ENCODE data around the gene ZMAT5.

The ZMAT5 gene

DNA sequence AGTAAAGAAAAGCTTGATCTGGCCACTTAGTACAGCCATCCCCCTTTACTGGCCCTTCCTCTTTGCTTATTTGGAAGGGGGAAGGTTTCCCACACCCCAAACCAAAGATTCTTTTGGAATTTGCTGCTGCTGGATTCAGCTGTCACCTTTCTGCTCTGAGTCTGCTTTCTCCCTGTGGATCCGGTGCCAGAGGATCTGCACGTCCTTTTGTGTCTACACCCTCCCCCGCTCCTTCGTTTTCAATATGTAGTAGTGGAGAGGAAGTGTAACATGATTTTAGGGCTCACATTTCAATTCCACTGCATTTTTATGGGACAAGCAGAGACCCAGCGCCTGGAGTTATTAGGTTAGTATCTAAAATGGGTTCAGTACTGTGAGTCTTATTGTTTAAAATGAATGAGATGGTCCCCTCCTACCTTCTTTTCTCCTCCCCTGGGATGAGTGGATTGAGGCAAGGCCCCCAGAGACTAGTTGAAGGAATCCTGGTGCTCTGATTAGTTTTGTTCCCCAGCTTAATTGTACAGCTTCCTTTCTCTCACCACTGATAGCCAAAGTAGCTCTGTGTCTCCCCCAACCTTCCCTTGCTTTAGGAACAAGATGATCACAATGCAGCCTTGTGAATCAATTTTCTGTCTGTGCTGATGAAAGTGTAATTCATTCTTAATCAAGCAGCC lies 77.5 kb downstream of the ZMAT5 start:
- H3K4me2 ChIP-seq (ENCODE audit: low read depth, low read length) = no peak overlapping the region

DNA sequence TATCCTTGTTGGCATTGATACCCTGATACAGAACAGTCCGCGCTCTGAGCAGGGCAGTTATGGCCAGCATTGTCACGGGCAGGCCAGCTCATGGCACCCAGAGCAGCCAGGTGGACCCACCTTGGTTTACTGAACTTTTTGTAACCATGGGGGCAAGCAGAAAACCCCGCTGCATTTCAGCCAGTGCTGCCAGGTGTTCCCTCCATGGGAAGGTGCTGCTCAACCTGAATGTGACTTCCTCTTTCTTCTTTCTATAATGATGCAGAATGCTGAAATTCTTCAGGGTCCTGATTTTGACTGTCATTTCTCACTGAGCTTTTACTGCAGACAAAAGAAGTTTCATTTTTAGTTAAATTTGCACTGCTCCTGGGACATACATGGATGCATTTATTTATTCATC lies 82.6 kb downstream of the ZMAT5 start:
- no peak overlapping the region for H2AFZ ChIP-seq (ENCODE audit: low read length)
- no peaks in the 10 kb centered on the region; the same call in 1 of the 2 replicates for H3K36me3 ChIP-seq (replicated peaks; ENCODE audit: insufficient read depth, low read length)
- TF ChIP-seq, protein P1, sequence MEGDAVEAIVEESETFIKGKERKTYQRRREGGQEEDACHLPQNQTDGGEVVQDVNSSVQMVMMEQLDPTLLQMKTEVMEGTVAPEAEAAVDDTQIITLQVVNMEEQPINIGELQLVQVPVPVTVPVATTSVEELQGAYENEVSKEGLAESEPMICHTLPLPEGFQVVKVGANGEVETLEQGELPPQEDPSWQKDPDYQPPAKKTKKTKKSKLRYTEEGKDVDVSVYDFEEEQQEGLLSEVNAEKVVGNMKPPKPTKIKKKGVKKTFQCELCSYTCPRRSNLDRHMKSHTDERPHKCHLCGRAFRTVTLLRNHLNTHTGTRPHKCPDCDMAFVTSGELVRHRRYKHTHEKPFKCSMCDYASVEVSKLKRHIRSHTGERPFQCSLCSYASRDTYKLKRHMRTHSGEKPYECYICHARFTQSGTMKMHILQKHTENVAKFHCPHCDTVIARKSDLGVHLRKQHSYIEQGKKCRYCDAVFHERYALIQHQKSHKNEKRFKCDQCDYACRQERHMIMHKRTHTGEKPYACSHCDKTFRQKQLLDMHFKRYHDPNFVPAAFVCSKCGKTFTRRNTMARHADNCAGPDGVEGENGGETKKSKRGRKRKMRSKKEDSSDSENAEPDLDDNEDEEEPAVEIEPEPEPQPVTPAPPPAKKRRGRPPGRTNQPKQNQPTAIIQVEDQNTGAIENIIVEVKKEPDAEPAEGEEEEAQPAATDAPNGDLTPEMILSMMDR (IDR thresholded peaks at IDR 0.05; ENCODE audit: low read length) = no peak
- H3F3A ChIP-seq (ENCODE audit: insufficient read depth, low read length) = no peaks in the 10 kb centered on the region
- no peaks in the 10 kb centered on the region for H3K9me2 ChIP-seq (replicated peaks; ENCODE audit: insufficient read depth, low read length)
- H3K4me3 ChIP-seq (ENCODE audit: low read length) = no peak overlapping the region
- H3K9ac ChIP-seq (ENCODE audit: low read length) = no peak overlapping the region
- H3K79me2 ChIP-seq (ENCODE audit: low read length) = no peaks in the 10 kb centered on the region
- no peaks in the 10 kb centered on the region for H4K20me1 ChIP-seq (ENCODE audit: insufficient read depth, low read length)
- no peaks in the 10 kb centered on the region for H3K9me3 ChIP-seq (replicated peaks; ENCODE audit: insufficient read depth, low read length)
- H3K4me1 ChIP-seq (ENCODE audit: low read length) = no peaks in the 10 kb centered on the region
- DNase-seq = no peak
- H3K4me2 ChIP-seq (ENCODE audit: low read depth, low read length) = no peak overlapping the region
- no peaks in the 10 kb centered on the region for H3K27me3 ChIP-seq (replicated peaks; ENCODE audit: insufficient read depth, low read length)
- no peak overlapping the region for H3K27ac ChIP-seq (ENCODE audit: low read length)

More for the DNA sequence above, 77.5 kb downstream of the ZMAT5 start:
- Histone ChIP-seq H3K4me3 (ENCODE audit: low read length) (no peak overlapping the region), H3K36me3 (replicated peaks; ENCODE audit: insufficient read depth, low read length) (no peaks in the 10 kb centered on the region), H2AFZ (ENCODE audit: low read length) (no peak overlapping the region), H3K9ac (ENCODE audit: low read length) (no peak overlapping the region), H3K27me3 (replicated peaks; ENCODE audit: insufficient read depth, low read length) (no peaks in the 10 kb centered on the region), H3K4me1 (ENCODE audit: low read length) (no peaks in the 10 kb centered on the region), H4K20me1 (ENCODE audit: insufficient read depth, low read length) (no peaks in the 10 kb centered on the region), H3F3A (ENCODE audit: insufficient read depth, low read length) (no peaks in the 10 kb centered on the region), H3K9me2 (replicated peaks; ENCODE audit: insufficient read depth, low read length) (no peaks in the 10 kb centered on the region), H3K79me2 (ENCODE audit: low read length) (no peaks in the 10 kb centered on the region), H3K27ac (ENCODE audit: low read length) (no peak overlapping the region), H3K9me3 (replicated peaks; ENCODE audit: insufficient read depth, low read length) (no peaks in the 10 kb centered on the region)
- TF ChIP-seq EZH2phosphoT487 (IDR thresholded peaks at IDR 0.05; ENCODE audit: low read length) (no peak), EZH2 (optimal IDR thresholded peaks at IDR 0.05; ENCODE audit: low read depth, low read length) (no peak)
- TF ChIP-seq, protein P1 (IDR thresholded peaks at IDR 0.05; ENCODE audit: low read length) = no peak
- no peak for DNase-seq

DNA sequence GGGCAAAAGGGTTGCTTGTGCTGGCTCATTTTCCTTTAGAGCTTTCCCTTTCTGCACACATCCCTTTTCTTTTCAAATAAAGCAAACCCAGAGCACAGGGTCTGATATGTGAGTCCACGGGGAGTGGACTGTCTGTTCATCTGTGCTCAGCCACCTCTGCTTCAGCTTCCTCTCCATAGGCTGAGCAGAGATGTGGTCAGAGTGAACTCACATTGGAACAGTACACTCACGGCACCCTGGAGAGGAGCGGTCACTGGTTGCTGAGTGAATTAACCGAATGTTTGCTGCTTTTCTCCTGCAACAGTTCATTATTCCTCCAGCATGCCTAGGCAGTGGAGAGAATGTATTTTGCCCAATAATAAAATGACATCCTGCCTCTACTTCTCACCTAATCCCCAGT lies 83.3 kb downstream of the ZMAT5 start:
- DNase-seq = no peak
- Histone ChIP-seq H3K36me3 (replicated peaks; ENCODE audit: insufficient read depth, low read length) (no peaks in the 10 kb centered on the region; the same call in 1 of the 2 replicates), H3K79me2 (ENCODE audit: low read length) (no peaks in the 10 kb centered on the region), H3K27ac (ENCODE audit: low read length) (no peak overlapping the region), H3K9me3 (replicated peaks; ENCODE audit: insufficient read depth, low read length) (no peaks in the 10 kb centered on the region), H4K20me1 (ENCODE audit: insufficient read depth, low read length) (no peaks in the 10 kb centered on the region), H3K4me2 (ENCODE audit: low read depth, low read length) (no peak overlapping the region), H3K4me1 (ENCODE audit: low read length) (no peaks in the 10 kb centered on the region), H3K27me3 (replicated peaks; ENCODE audit: insufficient read depth, low read length) (no peaks in the 10 kb centered on the region), H3K9me2 (replicated peaks; ENCODE audit: insufficient read depth, low read length) (no peaks in the 10 kb centered on the region), H2AFZ (ENCODE audit: low read length) (no peak overlapping the region), H3K4me3 (ENCODE audit: low read length) (no peak overlapping the region), H3F3A (ENCODE audit: insufficient read depth, low read length) (no peaks in the 10 kb centered on the region), H3K9ac (ENCODE audit: low read length) (no peak overlapping the region)
- TF ChIP-seq EZH2 (optimal IDR thresholded peaks at IDR 0.05; ENCODE audit: low read depth, low read length) (no peak), EZH2phosphoT487 (IDR thresholded peaks at IDR 0.05; ENCODE audit: low read length) (no peak)
- TF ChIP-seq, protein P1 (IDR thresholded peaks at IDR 0.05; ENCODE audit: low read length) = no peak

All from MM.1S (cell line).